NCI-H2081 (cell line): ENCODE measurements around the gene CD79A.

Experiments
- DNase-seq, 2 experiments: peaks; one replicate each; lab custom pipeline; 2025; lab: John Stamatoyannopoulos, UW

CD79A gene

DNA sequence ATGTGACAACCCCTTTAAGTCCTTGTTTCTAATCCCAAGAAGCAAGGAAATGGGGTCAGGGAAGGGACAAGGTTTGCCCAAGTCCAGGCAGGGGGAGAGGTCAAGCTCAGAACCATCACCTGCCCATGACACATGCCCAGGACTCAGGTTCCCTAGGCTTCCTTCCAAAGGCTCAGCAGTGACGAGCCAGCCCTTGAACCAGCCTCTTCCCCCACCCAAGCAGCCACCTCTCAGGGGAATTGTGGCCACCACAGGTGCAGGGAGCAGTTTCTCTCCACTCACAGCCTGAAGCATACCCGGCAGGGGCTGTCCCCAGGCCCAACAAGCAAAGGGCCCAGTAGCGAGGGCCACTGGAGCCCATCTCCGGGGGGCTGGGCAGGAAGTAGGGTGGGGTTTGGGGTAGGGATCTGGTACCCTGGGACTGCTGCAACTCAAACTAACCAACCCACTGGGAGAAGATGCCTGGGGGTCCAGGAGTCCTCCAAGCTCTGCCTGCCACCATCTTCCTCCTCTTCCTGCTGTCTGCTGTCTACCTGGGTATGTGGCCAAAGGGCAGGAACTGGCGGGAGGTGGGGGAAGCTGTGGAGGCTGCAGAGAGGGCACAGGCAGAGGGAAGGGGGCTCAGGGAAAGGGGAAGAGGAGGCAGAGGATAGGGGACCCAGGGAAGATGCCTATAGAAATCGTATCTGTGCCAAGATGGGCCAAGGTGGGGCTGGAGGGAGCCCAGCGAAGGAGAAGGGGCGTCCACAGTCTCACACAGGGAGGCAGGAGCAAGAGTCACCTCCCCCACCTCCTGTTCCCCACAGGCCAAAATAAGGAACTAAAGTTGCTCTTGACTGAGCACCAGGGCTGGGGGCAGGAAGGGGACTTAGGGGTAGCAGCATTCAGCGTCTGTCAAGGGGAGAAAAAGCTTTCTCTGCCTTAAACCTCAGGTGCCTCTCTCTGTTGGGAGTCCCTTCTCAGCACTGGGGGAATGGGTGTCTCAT lies at the start of gene CD79A:
Gene CD79A, plus strand, starts transcription at position 433 of the 986 bp plus-strand sequence. Its CDS starts 26 bp downstream, at position 459.
- DNase-seq = no peak

DNA sequence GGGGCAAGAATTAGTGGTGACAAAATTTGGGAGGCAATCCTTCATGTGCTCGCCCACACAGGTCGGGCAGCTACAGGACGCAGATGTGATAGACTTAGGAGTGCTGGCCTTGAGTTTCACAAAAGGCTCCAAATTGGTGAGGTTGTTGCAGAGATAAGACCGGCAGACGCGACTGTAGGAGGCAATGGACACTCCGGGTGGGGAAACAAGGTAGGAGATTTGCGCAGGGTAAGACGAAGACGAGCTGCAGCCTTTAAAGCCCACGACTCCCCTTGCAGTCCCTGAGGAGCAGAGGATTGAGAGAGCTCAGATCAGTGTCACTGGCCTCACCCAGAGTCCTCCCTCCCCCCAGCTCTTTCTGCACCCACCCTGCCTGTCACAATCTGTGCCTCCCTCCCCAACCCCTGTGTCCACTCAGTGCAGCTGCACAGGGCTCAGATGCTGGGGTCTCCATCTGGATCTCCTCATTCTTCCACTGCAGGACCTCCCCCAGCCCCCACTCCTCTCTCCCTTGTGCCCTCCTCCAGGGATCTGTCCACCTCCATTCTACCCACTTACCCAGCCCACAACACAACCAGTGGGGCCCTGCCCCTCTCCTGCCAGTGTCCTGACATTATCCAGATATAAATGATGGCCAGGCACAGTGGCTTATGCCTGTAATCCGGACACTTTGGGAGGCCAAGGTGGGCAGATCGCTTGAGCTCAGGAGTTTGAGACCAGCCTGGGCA lies 38.9 kb upstream of the CD79A start:
- DNase-seq = no peak

DNA sequence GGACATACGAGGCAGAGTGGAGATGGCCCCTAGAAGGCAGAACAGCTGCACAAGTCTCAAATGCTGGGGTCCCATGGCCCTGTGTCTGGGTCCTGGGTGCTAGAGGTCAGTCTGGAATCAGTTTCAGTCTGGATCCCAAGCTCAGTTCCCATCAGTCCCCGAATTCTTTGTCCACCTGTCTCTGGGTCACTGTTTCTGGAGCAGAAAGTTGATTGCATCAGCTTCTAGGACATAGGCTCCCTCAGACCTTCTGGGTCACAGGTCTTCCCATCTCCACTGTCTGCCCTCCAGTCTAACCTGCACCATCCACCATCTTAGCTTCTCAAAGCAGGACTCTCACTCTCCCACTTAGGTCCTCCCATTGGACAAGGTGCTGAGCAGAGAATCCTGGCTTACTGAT lies 37.9 kb upstream of the CD79A start:
- DNase-seq = no peak

DNA sequence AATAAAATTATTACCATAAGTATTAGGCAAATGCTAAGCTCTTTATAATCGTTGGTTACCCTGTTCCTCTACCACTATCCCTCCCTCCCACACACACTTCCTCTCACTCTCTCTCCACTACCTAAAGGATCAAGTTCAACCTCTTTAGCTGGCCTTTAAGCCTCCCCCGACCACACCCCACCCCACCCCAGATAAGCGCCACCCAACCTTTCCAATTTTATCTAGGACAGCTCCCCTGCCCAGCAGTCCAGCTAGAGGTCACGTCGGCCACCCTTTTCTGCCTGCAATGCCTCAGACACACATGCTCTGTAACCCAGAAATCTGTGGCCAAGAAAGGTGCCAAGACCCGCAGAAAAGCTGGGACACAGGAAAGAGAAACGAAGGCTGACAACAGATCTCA lies 33.7 kb upstream of the CD79A start:
- DNase-seq = no peak

DNA sequence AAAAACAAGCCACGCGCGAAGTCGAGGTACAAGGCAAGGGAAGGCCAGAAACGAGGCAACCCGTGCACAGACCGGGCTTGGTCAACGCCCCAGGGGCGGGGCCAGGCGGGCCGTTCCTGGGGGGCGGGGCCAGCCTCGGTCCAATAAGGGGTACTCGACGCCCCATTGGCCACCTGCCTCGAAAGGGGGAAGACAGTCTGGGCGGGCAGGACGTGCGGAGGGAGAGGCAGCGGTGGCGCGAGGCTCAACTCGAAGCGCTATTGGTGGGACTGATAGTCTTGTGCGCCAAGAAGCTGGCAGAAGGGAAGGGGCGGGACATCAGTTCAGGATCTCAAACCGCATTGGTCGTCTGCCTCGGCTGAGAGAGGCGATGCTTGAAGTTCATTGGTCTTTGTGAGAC lies 32.5 kb upstream of the CD79A start, which contains the start of gene LYPD4:
Gene LYPD4, minus strand, starts transcription at position 83 of the 400 bp plus-strand sequence. CDS start 5,398 bp downstream, outside the sequence.
- DNase-seq = no peak

DNA sequence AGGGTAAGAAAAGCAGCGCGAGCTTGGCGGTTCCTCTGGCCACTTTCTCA lies 32.3 kb upstream of the CD79A start, which contains the start of gene DMRTC2:
Gene DMRTC2, plus strand, starts transcription at position 42 of the 50 bp plus-strand sequence. CDS start 2,387 bp downstream, outside the sequence.
- DNase-seq = no peak

DNA sequence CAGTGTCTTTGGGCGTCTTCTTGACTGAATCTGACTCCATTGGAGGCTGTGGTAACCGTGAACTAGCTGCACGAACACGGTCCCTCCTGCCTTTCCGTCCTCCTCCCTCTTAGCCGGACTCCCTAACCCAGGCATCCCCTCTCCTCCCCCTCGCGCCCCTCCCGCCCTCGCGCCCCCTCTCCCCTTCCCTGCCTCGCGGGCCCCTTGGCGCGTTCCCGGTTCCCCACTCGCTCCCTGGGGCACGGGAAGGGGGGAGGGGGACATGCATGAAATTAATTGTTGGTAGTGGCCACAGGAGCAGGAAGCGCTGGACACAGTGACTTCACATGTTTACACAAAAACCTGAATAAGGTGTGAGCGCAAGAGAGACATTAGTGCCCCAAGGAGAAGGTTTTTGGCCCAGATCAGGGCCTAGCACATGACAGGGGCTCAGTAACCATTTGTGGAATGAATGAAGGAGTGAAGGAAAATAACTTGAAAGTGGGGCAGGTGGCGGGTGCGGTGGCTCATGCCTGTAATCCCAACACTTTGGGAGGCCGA lies 32.0 kb upstream of the CD79A start:
- no peak for DNase-seq

DNA sequence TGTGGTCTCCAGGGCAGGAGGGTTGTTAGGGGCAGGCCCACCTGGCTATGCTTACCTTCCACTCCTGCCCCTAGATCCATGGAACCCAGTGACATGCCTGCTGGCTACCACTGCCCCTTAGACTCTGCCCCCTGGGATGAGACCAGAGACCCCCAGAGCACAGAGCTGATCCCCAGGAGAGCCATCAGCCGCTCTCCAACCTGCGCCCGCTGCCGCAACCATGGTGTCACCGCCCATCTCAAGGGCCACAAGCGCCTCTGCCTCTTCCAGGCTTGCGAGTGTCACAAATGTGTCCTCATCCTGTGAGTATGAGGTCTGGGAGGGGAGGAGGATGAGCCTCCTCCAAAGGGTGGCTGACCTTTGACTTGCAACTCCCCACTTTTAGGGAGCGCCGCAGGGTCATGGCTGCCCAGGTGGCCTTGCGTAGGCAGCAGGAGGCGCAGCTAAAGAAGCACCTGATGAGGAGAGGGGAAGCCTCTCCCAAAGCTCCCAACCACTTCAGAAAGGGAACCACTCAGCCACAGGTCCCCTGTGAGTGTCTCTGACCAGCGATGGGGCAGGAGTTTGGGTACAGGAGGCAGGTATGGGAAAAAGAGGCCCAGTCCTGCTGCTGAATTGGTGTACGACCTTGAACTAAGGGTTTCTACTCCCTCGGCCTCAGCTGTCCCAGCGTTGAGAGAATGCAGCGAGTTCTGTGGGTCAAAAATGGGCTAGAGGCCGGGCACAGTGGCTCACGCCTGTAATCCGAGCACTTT lies 29.6 kb upstream of the CD79A start:
- DNase-seq = no peak

DNA sequence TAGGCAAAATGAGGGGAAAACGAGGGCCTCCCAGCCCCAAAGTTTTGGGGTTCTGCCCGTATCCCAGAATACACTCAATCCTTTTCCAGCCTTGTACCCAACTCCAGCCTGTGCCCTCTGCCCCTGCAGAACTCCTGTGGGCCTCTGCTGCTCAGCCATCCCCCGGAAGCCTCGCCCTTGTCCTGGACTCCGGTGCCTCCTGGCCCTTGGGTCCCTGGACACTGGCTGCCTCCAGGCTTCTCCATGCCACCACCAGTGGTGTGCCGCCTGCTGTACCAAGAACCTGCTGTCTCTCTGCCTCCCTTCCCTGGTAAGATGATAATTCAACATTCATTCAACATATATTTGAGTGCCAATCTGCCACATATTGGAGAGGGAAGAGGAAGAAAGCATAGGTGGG lies 28.4 kb upstream of the CD79A start:
- DNase-seq = no peak

DNA sequence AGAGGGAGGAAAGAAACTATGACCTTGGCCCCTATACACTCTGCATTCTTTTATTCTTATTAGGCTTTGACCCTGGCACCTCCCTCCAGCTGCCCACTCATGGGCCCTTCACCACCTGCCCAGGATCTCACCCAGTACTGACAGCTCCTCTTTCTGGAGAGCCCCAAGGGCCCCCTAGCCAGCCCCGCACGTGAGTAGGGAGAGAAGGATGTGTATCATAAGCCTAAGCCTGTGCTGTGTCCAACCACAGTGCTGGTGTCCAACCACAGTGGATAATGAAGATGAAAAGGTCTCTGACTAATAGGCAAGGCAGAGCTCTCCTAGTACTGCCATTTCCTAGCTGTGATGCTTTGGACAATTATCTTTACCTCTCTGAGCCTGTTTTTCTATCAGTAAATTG lies 28.0 kb upstream of the CD79A start:
- no peak for DNase-seq

DNA sequence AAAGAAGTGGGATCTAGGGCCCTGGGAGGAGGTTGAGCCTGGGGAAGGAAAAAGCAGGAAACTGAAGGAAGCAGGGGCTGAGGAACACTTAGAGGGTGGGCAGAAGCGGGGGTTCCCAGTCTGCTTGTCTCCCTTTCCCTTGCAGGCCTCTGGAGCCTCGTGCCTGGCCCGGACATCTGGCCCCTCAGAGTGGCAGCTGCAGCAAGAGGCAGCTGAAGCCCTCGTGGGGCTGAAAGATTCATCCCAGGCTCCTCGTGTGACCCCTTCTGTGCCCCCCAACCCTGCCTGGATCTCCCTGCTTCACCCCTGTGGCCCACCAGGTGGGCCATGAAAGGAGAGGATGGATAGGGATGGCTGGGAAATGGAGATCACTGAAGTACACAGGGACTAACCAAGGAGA lies 26.7 kb upstream of the CD79A start:
- DNase-seq = no peak

DNA sequence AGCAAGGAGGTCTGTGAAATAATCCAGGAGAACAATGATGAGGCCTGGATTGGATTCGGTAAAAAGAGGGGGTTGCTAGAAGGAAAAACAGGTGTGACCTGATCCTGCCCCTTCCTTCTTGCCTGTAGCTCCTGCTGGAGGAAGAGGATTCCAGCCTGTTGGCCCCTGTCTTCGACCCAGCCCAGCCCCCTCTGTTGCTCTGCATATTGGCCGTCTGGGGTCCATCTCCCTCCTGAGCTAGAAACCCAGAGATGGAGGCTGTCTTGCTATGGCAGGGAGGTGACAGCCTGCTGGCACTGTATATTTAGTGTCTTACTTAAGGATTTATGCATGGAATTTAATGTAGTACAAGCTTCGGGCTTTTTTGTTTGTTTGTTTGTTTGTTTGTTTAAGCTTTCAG lies 25.6 kb upstream of the CD79A start:
- no peak for DNase-seq

DNA sequence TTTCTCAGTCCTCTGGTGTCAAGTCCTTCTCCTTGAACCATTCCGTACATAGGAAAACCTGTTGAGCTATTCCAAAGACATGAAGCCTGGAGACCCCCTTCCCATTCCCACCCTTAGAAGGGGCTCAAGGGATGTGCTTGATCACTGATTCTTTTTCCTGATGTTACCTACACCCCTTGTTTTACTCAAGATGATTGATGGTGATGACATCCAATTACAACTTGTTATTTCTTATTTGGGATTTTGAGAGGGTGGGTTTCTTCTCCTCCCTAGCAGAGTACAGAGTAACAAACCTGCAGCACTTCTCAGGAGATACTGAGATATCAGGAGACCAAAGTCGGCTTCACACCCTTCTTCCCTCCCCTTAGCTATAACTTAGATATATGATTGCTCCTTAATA lies 23.7 kb upstream of the CD79A start:
- no peak for DNase-seq

DNA sequence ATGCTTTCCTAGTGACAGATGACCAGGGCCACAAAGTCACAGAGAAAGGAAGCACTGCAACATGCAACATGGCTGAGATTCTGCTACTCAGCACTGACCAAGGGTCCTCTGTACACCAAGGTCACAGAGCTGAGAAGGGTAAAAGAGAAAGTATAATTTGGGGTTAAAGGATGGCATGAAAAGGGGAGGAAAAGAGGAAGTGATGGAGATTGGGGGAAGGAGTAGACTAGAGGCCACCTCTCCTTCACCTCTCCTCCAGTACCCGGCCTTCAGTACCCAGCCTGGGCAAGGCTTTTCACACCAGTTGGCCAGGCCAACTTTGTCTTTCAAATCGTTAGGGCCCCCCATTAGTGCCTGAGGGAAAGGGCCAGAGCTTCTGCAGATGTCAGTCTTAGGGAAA lies 23.3 kb upstream of the CD79A start:
- no peak for DNase-seq

DNA sequence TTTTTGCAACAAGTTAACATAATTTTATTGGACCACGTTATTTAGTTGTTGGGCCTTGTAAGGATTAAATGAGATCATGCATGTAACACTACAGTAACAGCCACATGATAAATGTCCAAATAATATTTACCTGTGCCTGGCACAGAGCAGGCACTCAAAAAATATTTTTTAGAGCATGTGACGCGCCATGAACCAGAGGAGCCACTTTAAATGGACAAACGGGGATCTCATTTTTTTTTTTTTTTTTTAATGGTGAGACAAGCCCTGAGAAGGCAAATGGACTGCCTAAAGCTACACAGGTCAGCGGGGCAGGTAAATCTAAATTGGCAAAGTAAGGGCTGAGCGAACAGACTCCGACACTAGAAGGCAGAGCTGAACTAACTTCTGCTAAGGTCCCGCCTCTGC lies 17.9 kb upstream of the CD79A start:
- DNase-seq = no peak

DNA sequence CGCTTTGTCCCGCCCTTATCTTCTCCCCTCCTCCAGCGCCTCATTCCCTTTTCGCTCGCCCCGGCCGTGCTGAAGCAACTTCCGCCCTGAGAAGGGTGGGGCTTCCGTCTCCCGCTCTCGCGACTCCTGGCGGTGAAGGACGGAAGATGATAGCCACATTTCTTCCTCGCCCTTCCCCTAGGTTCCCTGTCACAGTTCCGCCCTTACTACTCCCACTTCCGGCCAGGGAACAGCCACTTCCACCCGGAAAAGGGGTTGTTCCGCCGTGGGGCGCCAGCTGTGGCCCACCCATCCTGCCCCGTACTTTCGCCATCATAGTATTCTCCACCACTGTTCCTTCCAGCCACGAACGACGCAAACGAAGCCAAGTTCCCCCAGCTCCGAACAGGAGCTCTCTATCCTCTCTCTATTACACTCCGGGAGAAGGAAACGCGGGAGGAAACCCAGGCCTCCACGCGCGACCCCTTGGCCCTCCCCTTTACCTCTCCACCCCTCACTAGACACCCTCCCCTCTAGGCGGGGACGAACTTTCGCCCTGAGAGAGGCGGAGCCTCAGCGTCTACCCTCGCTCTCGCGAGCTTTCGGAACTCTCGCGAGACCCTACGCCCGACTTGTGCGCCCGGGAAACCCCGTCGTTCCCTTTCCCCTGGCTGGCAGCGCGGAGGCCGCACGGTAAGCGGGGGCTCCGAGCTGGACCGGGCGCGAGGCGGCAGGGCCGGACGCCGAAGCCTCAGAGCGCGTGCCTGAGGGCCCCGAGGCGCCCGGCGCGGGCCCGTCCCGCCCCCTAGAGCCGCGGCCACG lies 17.3 kb upstream of the CD79A start, which contains the start of gene RPS19:
Gene RPS19, plus strand, starts transcription at position 638 of the 801 bp plus-strand sequence. CDS start 520 bp downstream, outside the sequence.
- DNase-seq = peak; percentile 97 to 98

DNA sequence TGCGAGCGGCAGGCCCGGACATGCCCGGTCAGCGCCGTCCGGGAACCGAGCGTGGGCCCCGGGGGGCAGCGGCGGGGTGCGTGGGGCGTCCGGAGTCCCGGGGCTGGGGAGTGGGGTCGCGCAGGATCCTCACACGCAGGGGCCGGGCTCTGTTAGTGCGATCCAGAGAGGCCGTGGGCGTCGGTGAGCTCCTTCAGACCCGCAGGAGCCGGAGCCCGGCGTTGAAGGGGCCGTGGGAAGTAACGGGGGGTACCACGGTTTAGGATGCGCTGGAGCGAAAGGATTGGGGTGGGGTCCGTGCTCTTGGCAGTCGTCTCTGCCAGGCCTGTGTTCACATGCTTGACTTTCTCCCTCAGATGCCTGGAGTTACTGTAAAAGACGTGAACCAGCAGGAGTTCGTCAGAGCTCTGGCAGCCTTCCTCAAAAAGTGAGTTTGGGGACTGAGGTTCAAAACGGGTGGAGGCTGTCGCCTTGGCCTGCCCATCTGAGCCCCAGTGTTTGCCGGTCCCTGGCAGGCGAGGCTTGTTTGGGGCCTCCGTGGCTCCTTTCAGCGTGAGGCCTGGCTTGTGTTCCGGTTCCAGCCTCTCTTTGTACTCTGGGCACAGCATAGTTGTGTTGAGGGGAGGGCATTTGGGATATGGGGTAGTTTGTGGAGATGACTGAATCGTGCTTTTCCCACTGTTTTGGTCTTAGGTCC lies 16.5 kb upstream of the CD79A start:
- no peak for DNase-seq

DNA sequence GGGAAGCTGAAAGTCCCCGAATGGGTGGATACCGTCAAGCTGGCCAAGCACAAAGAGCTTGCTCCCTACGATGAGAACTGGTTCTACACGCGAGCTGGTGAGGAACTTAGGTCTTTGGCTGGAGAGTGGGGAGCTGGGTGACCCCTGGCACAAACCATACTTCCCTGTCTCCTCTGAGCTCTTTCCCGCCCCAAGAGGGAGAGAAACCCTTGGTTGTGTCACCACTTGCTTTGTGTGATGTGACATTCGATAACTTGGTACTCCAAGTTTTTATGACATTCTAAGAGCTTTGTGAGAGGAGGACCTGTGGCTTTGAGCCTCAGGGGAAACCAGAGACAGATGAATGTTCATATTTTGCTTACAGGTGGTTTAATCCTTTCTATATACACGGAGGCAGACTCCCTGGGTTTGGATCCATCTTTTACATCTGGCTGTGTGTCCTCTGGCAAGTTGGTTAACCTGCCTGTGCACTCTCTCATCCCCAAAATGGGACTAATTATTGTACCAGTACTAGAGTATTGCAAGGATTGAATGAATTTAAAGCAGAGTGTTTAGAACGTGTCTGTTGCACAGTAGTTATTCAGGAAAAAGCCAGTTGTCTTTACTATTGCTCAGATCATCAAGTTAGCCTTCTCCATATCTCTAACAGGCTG lies 15.8 kb upstream of the CD79A start:
- DNase-seq = no peak

DNA sequence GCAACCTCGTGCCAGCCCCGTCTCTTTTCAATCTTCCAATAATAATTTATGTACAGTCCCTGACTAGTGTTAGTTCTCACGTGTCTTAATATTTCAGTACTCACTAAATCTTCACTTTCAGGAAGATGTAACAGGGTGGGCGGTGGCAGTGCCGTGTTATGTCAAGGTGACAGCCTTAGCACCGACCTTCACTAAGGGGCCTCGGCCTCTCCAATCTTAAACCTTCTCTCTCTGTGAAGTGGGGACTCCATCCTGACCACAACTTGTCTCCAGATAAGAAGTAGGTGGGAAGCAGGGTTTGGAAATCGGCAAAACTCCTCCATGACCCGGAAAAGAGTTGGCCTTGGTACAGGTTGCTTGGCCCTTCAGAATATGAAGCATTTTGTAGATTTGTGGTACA lies 15.2 kb upstream of the CD79A start:
- no peak for DNase-seq

DNA sequence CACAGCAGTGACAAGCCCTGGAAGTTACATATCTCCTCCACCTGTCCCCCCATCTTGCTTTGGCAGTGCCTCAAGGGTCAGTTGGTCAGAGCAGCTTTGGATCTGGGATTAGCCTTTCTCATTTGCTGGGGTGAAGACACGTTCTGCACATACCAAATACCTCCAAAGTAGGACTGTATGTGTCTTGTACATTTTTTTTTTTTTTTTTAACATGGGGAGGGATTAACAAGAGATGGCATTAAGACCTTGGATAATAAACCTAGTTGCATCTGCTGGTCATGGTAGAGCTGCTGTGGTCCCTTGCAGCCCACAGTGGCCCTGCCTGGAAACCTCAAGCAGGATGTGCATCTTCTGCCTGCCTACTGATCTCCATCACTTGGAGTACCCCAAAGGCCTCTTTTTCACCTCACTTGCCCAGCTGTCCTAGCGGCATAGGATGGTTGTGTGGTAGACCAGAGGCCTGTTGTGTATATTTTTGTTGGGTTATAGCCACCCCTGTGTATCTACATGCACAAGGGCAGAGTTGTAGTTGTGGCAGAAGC lies 14.6 kb upstream of the CD79A start:
- no peak for DNase-seq
